22Rv1 (cell line): ENCODE results near the gene SELENOF.

Experiments used
- H3K27ac ChIP-seq: fragments of 450-650 bp; 2 replicates; pipeline ENCODE4 v1.5.1; 2017
- ZFX ChIP-seq: fragments of 450-650 bp; IDR thresholded peaks from 2 replicates; pipeline ENCODE4 v1.6.1; 2017; ENCODE audit warnings: antibody characterized with exemption, borderline replicate concordance
- TF ChIP-seq, protein P1 (sequence below): fragments of 450-650 bp; IDR thresholded peaks from 2 replicates; pipeline ENCODE4 v1.5.1; 2017; ENCODE audit warnings: mild to moderate bottlenecking

SELENOF gene

DNA sequence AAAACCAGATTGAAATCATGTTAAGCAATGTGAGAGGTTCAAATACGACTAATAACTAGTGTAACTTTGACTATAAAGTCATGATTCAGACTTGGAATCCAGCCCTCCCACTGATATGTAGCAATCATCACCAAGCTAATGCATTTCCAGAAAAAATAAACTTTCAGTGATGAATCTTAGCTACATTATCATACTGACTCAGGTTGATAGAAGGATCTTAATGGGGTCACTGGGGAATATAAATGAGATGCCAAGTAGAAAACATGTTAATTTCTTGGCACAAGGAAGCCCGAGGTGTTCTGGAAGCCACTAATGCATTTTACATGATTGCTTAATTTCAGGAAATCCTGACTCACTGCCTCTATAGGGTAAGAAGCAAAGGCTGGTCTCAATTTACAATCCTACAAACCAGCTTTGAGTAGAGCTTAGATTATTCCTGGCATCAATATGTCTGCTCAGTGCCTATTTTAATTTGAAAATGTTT, 67.7 kb downstream of the SELENOF start:
- no peak for TF ChIP-seq ZFX
- TF ChIP-seq, protein P1, sequence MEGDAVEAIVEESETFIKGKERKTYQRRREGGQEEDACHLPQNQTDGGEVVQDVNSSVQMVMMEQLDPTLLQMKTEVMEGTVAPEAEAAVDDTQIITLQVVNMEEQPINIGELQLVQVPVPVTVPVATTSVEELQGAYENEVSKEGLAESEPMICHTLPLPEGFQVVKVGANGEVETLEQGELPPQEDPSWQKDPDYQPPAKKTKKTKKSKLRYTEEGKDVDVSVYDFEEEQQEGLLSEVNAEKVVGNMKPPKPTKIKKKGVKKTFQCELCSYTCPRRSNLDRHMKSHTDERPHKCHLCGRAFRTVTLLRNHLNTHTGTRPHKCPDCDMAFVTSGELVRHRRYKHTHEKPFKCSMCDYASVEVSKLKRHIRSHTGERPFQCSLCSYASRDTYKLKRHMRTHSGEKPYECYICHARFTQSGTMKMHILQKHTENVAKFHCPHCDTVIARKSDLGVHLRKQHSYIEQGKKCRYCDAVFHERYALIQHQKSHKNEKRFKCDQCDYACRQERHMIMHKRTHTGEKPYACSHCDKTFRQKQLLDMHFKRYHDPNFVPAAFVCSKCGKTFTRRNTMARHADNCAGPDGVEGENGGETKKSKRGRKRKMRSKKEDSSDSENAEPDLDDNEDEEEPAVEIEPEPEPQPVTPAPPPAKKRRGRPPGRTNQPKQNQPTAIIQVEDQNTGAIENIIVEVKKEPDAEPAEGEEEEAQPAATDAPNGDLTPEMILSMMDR: no peak
- H3K27ac ChIP-seq: no peak overlapping the region

DNA sequence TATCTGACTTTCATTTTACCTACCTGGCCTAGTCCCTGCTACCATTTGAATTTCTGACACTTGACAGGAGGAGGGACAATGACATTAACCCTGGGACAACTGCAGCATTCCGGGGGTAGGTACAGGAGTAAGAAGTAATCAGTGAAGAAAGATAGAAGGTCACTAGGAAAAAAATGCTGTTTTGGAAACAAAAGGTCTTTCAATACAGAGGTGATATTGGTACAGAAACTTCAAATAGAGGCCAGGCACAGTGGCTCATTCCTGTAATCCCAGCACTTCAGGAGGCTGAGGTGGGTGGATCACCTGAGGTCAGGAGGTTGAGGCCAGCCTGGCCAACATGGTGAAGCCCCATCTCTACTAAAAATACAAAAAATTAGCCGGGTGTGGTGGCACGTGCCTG, 68.4 kb downstream of the SELENOF start:
- TF ChIP-seq ZFX: no peak
- TF ChIP-seq, protein P1: no peak
- H3K27ac ChIP-seq: no peak overlapping the region

DNA sequence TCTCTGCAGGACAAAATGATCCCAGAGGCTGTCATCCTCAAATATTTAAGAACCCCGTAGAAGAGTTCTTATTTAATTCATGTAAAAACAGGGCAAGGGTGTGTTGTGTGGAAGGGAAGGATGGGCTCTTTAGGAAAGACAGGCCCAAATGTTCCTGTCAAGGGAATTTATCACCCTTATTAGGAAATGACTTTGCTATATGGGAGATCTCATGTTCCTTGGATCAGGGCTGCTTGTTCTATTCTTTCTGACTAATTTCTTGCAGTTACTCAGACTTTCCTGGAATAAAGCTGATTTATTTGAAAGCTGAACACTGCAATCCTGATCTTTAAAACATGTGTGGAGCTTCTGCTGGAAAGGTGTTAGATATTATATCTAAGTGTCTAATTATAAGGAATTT, 72.8 kb downstream of the SELENOF start:
- TF ChIP-seq ZFX: no peak
- TF ChIP-seq, protein P1: no peak

DNA sequence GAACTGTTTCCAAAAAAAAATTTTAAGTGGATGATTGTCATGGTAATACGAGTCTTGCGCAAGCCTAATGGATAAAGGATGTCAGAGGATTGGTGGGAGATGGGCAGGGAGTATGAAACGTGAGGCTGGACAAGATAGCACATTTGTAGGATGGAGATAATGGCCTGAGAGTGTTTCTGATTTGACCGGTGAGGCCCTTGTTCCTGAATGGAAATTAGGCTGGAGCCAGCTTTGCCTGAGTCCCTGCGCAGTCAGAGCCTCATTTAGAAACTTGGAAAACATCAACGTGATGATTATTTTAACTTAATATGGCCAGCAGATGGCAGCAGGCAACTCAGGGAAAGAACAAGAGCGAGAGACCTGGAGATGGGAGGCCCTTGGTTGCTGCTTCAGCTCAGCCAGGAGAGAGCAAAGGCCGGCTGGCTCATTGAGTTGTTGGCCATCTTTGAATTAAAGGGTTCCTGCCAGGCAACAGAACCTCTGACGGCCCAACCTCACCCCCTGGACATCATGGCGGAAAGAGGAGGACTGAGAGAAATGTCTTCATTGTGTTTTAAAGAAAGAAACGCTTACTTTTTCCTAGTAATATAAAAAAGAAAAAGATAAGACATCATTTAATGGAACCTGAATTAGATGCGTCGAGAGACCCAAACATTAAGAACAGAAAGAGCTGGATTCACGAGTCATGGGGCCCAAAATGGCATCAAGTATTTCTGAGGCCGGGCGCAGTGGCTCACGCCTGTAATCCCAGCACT, 80.3 kb downstream of the SELENOF start:
- no peak overlapping the region for H3K27ac ChIP-seq
- TF ChIP-seq ZFX: no peak
- TF ChIP-seq, protein P1: peak; percentile 83

More for the DNA sequence above, 72.8 kb downstream of the SELENOF start:
- no peak overlapping the region for H3K27ac ChIP-seq

DNA sequence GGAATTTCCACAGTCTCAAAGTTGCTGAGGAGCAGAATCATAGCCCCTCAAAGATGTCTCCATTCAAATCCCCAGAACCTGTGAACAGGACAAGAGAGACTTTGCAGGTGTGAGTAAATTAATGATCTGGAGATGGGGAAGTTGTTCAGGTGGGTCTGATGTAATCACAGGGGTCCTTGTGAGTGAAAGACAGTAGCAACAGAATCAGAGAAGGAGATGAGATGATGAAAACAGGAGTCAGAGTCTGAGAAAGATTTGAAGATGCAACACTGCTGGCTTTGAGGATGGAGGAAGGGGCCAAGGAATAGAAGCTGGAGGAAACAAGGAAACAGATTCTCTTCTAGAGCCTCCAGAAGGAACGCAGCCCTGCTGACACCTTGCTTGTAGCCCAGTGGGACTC, 81.5 kb downstream of the SELENOF start:
- TF ChIP-seq, protein P1: no peak
- no peak for TF ChIP-seq ZFX
- H3K27ac ChIP-seq: no peak overlapping the region

DNA sequence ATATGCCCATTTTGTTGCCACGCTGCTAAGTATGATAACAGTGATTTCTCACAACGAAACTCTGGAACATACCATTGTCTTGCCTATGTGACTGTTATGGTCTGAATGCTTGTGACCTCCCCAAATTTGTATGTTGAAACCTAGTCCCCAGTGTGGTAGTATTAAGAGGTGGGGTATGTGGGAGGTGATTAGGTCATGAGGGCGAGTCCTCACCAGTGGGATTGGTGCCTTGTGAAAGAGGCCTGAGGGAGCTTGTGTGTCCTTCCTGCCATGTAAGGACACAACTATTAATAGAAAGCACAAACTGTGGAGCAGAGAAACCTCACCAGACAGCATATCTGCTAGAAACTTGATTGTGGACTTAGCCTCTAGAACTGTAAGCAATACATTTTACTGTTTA, 84.6 kb downstream of the SELENOF start:
- TF ChIP-seq, protein P1: no peak
- TF ChIP-seq ZFX: no peak
- no peak overlapping the region for H3K27ac ChIP-seq

DNA sequence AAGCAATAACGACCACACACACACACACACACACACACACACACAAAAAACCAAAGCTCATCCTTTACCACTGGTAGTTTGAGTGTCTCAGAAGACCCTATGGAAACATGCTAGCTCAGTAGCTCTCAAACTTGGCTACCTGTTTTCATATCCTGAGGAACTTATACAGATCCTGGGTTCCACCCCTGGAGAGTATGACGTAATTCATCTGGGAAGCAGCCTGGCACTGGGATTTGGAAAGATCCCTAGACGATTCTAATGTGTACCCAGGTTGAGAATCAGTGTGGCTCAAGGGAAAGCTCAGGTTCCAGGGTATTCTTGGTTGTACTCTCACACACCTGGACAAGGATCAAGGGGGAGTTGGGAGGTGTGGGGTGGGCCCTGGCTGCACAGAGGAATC, 85.9 kb downstream of the SELENOF start:
- TF ChIP-seq ZFX: no peak
- TF ChIP-seq, protein P1: no peak
- no peak overlapping the region for H3K27ac ChIP-seq
